PC-3 (cell line): ENCODE data around the gene CFAP410.

Experiments used
- EZH2 ChIP-seq: fragments of 300-600 bp; sonication (generic); IDR thresholded peaks from one replicate; pipeline ENCODE4 v1.6.1; 2017; ENCODE audit warnings: antibody characterized with exemption, mild to moderate bottlenecking, low read length; ENCODE audit not compliant: unreplicated experiment
- EZH2phosphoT487 ChIP-seq: fragments of 300-600 bp; sonication (generic); IDR thresholded peaks from 2 replicates; pipeline ENCODE4 v1.6.1; 2018; ENCODE audit warnings: mild to moderate bottlenecking, antibody characterized with exemption, low read length, borderline replicate concordance
- TF ChIP-seq, protein P1 (sequence below): fragments of 300-600 bp; sonication (generic); conservative IDR thresholded peaks from 2 replicates; pipeline ENCODE4 v1.5.1; 2017; ENCODE audit warnings: antibody characterized with exemption, low read depth, mild to moderate bottlenecking, low read length

DNA sequence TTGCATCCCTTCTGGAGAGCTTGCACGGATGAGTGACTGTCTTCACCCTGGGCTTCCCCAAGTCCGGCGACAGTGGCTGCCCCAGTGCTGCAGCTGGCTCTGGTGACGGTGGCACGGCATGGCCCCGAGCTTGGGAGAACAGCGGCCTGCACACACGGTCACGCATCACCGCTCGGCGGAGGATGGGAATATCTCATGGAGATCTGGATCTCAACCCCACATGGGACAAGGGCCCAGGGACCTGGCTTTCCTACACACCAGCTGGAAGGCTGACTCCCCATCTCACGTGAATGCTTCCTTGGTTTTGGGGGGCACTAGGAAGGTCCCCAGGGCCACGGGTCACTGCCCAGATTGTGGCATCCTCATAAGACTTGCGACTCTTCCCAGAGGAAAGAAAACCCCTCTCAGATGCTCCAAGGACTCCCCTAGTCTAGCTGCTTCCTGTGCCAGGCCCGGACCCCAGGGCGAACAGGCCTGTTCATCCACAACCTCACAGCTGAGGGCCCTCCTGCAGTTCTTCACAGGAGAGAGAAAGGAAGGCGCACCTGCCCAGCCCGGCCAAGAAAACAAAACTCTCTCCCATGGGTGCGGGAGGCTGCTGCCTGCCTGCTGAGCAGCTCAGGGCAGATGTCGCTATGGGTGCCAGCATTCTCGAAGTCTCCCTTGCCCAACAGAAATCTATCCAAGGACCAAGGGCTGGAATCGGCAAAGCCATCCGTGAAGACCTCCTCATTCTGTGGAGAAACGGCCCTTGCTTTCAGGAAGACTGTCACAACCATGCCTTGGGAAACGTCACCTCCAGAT is 9.9 kb downstream of the CFAP410 start:
- TF ChIP-seq, protein P1, sequence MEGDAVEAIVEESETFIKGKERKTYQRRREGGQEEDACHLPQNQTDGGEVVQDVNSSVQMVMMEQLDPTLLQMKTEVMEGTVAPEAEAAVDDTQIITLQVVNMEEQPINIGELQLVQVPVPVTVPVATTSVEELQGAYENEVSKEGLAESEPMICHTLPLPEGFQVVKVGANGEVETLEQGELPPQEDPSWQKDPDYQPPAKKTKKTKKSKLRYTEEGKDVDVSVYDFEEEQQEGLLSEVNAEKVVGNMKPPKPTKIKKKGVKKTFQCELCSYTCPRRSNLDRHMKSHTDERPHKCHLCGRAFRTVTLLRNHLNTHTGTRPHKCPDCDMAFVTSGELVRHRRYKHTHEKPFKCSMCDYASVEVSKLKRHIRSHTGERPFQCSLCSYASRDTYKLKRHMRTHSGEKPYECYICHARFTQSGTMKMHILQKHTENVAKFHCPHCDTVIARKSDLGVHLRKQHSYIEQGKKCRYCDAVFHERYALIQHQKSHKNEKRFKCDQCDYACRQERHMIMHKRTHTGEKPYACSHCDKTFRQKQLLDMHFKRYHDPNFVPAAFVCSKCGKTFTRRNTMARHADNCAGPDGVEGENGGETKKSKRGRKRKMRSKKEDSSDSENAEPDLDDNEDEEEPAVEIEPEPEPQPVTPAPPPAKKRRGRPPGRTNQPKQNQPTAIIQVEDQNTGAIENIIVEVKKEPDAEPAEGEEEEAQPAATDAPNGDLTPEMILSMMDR = no peak
- TF ChIP-seq EZH2phosphoT487 = no peak
- TF ChIP-seq EZH2 = no peak
